UCSD-AML1 (cell line): ENCODE measurements around the gene LRRC1.

Experiments used
- DNase-seq: peaks from one replicate; lab custom pipeline; 2025; ENCODE audit not compliant: unreplicated experiment; lab: John Stamatoyannopoulos, UW

The LRRC1 gene

DNA sequence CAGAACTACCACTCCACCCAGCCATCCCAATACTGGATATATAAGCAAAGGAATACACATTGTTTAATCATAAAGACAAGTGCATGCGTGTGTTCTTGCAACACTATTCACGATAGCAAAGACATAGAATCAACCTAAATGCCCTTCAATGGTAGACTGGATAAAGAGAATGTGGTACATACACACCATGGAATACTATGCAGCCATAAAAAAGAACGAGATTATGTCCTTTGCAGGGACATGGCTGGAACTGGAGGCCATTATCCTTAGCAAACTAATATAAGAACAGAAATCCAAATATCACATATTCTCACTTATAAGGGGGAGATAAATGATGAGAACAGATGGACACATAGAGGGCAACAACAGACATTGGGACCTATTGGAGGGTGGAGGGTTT, 156.6 kb downstream of the LRRC1 start:
- no peak for DNase-seq

DNA sequence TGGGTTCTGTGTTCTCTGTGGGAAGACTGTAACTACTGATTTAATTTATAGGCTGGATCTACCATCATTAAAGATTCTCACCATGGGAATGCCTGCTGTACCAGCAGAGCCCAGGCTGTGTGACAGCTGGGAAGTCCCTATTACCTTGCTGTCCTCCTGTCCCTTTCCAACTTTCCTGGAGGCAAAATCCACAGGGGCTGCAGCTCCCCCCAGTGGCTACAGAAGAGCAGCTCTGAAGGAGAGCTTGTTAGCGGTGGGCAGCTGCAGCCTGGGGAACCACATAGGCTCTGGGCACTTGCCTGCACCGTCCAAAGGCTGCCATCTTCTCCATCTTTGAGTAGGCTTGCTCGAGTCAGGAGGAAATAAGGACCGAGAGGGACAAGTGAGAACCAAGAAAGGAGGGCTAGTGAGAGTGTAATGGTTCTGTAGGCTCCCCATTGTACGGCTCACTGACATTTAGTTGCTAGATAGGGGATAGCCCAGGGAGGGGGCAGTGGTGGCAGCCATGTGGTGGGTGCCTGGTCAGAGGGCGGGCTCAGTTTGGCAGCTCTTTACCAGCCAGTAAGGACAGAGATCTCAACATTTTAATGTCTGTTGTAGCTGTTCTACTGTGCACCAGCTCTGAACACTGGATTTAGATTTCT, 161.4 kb downstream of the LRRC1 start:
- peak; percentile 61 for DNase-seq

DNA sequence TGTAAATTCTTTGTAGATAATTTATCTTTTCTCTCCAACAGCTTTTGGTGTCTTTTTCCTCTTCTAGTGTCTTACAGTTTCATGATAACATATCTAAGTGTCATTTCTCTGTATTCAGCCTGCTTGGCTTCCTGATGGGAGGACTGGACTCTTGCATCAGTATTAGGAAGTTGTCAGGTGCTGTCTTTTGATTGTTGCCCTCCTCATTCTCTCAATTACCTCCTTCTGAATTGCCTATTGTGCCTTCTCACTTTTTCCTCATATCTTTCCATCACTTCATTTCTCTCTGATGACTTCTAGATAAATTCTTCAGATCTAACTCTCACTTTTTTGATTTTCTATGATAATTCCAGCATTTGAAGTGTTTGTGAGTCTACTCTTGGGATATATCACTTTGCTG, 162.0 kb downstream of the LRRC1 start:
- no peak for DNase-seq

DNA sequence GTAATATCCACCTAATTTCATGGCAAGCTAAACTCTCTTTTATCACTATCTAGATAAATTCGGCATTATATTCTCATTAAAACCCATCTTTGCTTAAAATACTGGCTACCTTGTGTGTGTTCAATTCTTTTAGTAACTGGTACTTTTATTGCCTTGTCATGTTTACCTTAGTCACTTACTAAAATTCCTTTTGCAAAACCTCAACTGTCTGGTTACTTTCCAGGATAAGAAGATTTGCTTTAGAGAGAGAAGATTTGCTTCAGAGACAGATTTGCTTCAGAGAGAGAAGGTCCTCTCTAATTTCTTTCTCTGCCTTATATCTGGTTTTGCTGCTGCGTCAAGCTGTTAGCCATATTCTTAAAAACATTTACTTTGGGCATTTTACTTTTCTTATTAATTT, 164.9 kb downstream of the LRRC1 start:
- no peak for DNase-seq

DNA sequence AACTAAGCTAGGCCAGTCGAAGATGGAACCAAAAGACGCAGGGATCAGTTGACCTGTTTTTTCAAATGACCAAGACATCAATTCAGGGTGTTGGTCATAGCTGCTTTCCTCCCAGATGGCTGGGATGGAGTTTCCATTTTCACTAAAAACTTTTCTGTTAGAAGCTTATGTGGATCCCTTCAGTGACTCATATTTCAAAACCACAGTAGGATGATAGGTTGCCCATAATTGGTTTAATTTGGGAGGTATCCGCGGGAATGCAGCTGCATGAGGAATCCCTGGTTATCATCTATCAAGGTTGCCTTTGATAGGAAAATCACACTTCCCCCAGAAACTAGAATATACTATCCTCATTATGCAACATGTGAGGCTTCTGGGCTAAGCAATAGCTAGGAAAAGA, 165.5 kb downstream of the LRRC1 start:
- DNase-seq: no peak

DNA sequence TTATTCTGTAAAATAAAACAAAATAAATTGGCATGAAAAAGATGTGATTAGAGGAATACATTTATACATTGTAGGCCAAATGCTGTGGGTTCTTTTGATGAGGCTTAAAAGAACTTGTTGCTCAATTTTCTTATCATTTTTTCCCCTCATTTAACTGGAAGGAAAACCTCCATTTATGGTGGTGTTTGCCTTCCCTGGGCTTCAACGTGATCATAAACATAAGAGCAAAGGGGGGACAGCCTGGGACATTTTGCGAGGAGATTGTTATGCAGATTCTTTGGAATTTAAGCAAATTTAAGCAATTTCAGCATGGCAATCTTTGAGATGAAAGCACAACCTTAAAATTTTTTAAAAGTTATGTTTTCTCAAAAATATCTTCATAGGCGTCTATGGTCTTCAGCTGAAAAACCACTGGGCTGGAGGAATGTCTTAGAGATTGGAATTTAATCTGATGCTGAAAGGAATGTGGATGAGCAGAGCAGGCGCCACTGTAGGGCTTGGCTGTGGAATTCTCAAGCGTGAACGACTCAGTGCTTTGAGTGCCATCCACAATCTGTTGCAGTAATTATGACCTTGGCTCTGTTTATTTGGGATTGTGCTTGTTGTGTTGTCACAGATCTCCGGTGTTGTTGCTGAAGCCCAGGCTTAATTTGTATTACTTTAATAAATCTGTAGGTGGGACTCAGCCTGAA, 167.0 kb downstream of the LRRC1 start:
- no peak for DNase-seq

DNA sequence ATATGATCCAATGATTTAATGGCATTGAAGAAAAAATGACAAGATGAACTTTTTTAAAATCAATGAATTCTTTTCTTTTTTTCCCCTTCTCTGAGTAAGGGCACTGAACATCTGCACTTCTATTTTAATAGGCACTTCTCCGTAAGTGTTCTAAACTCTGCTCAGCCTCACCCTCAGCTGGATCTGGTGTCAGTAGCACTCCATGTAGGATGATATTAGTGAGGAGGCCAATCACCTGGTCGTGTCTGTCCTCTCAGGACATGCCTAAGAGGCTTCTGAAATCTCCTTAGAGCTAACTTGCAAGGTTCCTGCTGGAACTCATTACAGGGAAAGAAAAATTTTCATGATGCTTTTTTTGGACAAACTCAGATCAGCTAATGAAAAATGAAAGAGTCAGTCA, 167.8 kb downstream of the LRRC1 start:
- no peak for DNase-seq

DNA sequence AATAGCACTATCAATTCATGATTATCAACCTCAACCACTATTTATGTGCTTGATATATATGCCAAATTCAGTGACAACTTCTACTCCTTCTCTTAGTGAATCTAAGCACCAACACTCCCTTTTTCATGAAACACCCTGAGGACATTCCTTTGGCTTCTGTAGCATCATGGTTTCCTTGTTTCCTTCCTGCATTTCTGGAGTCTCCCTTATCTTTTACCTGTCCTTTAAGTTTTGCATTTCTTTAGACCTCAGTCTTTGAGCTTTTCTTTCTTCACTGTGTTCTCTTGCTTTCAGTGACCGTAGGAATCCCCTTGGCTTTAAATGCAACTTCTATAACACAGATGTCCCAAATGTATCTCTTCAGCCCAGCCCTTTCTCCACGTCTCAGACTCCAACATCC, 172.6 kb downstream of the LRRC1 start:
- no peak for DNase-seq
